Fibroblast of the aortic adventitia (primary cell): Measurements from ENCODE around the gene GLOD4. TPM values are rescaled to one million over a fixed set of nuclear protein-coding genes. Genes with fewer than 3 reads are reported as not detected.
"Not testable (repeated sequence)": the region's sequence is repeated elsewhere in the genome, so short reads cannot be mapped to it uniquely, and the experiment has no call there.

Experiments used
- DNase-seq: peaks from one replicate; pipeline ENCODE4 v3.0.0-alpha.2; 2010; ENCODE audit warnings: low read depth
- H3K4me3 ChIP-seq: 2 replicates; pipeline ENCODE4 v1.5.1; 2011; ENCODE audit warnings: low read depth, mild to moderate bottlenecking, control low read depth, low read length, moderate library complexity
- total RNA-seq: library from RNA; depleted of rRNA; stranded (reverse); fragments of >200 nt; gene quantifications from 2 replicates; pipeline ENCODE4 v1.2.3, GENCODE V29; 2012; ENCODE audit warnings: low replicate concordance
- TF ChIP-seq, protein P1 (sequence below): IDR thresholded peaks from 2 replicates; pipeline ENCODE4 v1.5.1; 2011; ENCODE audit warnings: mild to moderate bottlenecking, low read length, control low read depth, inconsistent platforms; ENCODE audit not compliant: insufficient read depth

The GLOD4 gene
- total RNA-seq, 1 donor: 49.9 TPM

DNA sequence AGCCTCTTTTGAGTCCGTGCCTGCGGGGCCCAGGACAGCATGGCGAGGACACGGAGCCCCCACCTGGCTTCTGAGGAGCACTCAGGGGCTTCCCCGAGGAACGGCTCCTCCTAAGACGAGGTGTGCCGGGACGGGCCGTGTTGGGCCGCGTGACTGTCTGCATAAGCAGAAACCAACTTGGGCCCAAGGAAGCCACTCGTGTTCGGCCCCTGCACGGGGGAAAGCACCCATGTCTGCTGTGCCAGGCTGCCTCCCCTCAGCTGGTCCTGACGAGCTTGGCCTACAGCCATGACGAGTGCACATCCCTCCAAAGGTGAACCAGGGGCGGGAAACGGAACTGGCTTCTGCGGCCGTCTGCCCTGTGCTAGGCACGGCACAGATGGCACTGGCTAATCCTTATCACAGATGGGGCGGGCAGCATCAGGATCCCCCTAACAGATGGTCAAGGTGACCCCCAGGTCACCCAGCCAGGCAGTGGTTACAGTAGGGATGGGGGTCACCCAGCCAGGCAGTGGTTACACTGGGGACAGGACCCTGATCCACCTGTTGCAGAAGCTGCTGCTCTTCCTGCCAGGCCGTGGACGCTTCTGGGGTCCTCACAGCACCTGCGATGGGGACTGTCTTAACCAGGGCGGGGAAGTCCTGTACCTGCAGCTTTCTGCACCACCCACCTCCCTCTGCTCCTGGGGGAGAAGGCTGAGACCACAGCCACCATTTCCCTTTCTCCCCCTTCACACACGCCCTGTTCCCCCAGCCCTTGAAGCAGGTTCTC lies 25.6 kb upstream of the GLOD4 start:
- no peak overlapping the region for H3K4me3 ChIP-seq
- TF ChIP-seq, protein P1, sequence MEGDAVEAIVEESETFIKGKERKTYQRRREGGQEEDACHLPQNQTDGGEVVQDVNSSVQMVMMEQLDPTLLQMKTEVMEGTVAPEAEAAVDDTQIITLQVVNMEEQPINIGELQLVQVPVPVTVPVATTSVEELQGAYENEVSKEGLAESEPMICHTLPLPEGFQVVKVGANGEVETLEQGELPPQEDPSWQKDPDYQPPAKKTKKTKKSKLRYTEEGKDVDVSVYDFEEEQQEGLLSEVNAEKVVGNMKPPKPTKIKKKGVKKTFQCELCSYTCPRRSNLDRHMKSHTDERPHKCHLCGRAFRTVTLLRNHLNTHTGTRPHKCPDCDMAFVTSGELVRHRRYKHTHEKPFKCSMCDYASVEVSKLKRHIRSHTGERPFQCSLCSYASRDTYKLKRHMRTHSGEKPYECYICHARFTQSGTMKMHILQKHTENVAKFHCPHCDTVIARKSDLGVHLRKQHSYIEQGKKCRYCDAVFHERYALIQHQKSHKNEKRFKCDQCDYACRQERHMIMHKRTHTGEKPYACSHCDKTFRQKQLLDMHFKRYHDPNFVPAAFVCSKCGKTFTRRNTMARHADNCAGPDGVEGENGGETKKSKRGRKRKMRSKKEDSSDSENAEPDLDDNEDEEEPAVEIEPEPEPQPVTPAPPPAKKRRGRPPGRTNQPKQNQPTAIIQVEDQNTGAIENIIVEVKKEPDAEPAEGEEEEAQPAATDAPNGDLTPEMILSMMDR: no peak
- DNase-seq: no peak

DNA sequence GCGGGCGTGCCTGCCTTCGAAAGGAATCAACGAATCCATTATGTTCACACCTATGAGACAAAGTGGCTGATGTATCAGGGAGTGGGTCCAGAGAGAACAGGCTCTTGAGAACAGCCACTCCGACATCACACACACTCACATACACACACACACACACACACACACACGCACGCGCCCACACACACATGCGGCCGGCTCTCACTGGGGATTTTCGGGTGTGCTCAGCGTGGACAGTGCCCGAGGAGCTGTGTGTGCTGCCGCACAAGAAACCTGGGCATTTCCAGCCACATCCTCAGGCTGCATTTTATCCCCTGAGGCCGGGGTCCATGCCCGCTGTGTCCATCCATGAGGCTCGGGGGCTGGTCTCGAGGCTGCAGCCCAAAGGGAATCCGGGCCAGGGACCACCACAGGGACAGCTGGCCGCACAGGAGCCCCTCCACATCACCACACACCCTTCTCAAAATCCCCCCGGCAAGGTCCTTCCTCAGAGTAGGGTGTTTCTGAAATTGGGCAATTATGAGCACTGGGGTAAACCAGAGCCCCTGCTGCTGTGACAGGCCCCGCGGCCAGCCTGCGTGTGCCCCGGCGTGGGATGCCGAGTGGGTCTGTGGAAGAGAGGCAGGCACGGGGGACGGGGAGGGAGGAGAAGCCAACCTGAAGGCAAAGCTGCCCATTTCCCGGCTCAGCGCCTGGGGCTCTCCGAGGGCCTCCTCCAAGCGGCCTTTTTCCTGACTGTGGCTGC lies 24.9 kb upstream of the GLOD4 start:
- no peak for DNase-seq
- TF ChIP-seq, protein P1: no peak
- H3K4me3 ChIP-seq: no peak overlapping the region

DNA sequence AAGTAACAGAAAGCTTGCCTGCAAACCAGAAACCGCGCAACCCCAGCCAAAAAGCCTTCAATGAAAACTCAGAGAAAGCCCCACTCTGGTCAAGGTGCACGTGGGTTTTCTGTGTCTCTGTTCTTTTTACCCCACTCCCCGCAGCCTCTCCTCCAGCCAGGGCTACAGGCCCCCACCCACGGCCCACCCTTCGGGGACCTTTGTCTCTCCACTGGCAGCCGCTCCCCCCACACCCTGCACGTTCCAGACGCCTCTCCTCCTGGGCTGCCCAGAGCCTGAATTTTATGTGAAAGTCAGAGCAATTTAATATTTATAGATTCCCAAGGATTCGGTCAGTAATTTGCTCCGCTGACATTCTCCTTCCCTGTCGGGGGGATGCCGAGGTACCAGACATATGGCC lies 24.3 kb upstream of the GLOD4 start:
- TF ChIP-seq, protein P1: no peak
- no peak overlapping the region for H3K4me3 ChIP-seq
- DNase-seq: no peak

DNA sequence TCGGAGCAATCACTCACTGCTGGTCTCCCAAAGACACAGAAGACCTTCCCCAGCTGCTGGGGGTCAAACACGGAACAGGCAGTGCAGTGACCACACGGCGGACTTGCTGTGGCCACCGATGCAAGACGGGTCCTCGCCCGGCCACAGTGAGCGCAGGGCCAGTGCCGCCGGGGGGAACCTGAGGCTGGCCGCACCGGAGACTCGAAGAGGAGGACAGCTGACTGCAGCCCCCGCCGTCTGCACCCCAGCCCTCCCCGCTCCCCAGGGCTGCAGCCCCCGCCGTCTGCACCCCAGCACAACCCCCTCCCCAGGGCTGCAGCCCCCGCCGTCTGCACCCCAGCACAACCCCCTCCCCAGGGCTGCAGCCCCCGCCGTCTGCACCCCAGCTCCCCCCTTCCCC lies 23.8 kb upstream of the GLOD4 start:
- H3K4me3 ChIP-seq, DNase-seq: not testable (repeated sequence)

DNA sequence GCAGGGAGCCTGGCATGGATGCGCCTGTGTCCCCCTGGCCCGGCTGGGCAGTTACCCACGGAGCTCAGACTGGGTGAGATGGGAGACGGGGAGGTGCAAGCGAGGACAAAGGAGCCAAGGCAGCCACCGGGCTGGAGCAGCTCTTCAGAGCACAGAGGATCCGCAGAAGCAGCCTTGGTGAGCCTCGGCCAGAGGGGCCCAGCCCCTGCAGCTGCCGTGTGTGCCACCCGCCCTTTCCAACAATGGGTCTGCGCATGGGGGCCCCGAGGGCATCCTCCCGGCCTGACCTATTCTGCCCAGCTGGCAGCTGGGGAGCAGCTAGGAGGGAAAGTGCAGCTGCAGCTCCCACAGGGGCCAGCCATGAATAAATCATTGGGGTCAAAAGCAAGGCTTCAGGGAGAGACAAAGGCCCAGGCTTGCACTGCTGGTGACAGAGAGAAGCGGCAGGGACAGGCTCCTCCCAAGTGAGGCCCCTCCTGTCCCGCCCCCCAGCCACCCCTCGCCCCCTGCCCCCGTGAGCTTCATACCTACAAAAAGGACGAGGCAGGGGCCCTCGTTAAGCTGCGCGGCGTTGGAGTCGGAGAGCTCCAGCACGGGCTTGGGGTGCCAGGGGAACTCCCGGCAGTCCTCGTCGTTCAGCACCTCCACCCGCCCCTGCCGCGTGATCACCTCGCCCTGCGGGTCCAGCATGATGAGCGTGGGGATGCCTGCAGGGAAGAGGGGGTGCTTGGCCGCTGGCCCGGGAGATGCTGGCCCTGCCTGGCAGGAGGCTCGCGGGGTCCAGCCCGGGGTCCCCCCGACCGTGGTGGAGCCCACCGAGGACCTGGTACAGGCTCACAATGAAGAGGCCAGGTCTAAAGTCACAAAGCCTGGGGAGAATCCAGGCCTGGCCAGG lies 22.7 kb upstream of the GLOD4 start:
- no peak for DNase-seq
- TF ChIP-seq, protein P1: no peak
- H3K4me3 ChIP-seq: no peak overlapping the region

DNA sequence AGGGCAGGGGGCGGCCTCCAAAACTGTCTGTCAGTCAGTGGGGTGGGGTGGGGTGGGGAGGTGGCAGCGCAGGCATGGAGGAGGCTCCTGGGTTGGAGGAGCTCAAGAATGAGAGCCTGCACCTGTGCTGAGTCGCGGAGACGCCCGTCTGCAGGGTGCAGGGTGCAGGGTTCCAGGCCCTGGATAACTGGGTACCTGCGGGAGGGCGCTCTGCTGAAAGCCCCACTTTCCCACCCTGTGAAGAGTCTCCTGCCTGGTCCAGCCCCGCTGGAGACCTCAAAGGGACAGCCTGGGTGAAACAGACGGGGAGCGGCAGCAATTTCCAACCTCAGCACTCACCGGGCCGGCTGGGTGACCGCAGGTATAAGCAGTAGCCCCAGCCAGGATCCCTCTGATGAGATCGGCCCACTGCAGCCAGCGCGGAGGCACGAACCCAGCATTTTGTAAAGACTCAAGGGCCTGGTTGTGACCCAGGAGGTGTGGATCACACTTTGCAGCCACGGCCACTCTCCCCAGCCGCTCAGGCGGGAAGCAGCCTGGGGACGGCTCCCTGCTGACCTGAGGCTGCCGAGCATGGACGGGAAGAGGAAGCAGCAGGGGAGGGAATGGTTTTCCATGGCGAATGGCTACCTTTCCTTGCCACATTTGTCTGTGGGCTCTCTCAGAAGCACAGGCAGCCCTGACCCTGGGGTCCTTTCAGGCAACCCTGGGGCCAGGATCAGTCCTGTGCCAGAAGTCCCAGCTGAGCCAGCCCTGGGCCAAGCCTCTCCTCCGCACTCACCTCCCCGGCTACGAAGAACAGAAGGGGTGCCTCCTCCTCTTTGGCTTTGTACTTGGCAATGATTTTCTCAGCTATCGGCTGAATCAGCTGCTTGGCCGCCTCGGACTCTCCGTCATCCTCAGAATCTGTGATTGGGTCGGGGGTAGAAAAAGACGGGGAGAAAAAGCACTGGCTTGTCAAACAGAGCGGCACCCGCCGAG lies 21.1 kb upstream of the GLOD4 start:
- TF ChIP-seq, protein P1: no peak
- no peak overlapping the region for H3K4me3 ChIP-seq
- no peak for DNase-seq
